Skin of body (tissue), 2 donors: ENCODE measurements around the gene UBE2E1. TPM values are rescaled to one million over a fixed set of nuclear protein-coding genes. Genes with fewer than 3 reads are reported as not detected.

Experiments
- DNase-seq: peaks from one replicate; lab custom pipeline; 2025; lab: John Stamatoyannopoulos, UW
- total RNA-seq: library from RNA; depleted of rRNA; stranded (reverse); fragments of >200 nt; gene quantifications from one replicate; pipeline ENCODE4 v1.2.3, GENCODE V29; 2014

UBE2E1 gene
- total RNA-seq, 1 donor from 2014 or later = 74.1 TPM

GRCh38 chr3:23820888-23821287 is 15.1 kb downstream of the UBE2E1 start:
- no peak for DNase-seq

GRCh38 chr3:23821858-23822257 is 16.1 kb downstream of the UBE2E1 start:
- DNase-seq = no peak

- DNase-seq = no peak
These were observed 16.8 kb downstream of the UBE2E1 start for GRCh38 chr3:23822559-23822958.

- DNase-seq = no peak
These were observed 17.9 kb downstream of the UBE2E1 start for GRCh38 chr3:23823620-23824019.

- DNase-seq = no peak
These were observed 19.1 kb downstream of the UBE2E1 start for GRCh38 chr3:23824699-23825444.

GRCh38 chr3:23825802-23826201 is 20.0 kb downstream of the UBE2E1 start:
- DNase-seq = no peak

- no peak for DNase-seq
These were observed 20.8 kb downstream of the UBE2E1 start for GRCh38 chr3:23826382-23827064.

- DNase-seq = no peak
These were observed 23.6 kb downstream of the UBE2E1 start for GRCh38 chr3:23829242-23829934.

GRCh38 chr3:23830869-23831484 is 25.2 kb downstream of the UBE2E1 start:
- DNase-seq = no peak

- DNase-seq = no peak
These were observed 26.0 kb downstream of the UBE2E1 start for GRCh38 chr3:23831517-23832394.

GRCh38 chr3:23832523-23832922 is 26.8 kb downstream of the UBE2E1 start:
- DNase-seq = no peak

GRCh38 chr3:23834082-23834870 is 28.5 kb downstream of the UBE2E1 start:
- DNase-seq = no peak

GRCh38 chr3:23835087-23835486 is 29.3 kb downstream of the UBE2E1 start:
- no peak for DNase-seq

- DNase-seq = no peak
These were observed 30.0 kb downstream of the UBE2E1 start for GRCh38 chr3:23835802-23836201.

- no peak for DNase-seq
These were observed 30.9 kb downstream of the UBE2E1 start for GRCh38 chr3:23836536-23837230.

GRCh38 chr3:23837286-23837685 is 31.5 kb downstream of the UBE2E1 start:
- DNase-seq = no peak

GRCh38 chr3:23837691-23838090 is 31.9 kb downstream of the UBE2E1 start:
- DNase-seq = no peak

- DNase-seq = no peak
These were observed 34.8 kb downstream of the UBE2E1 start for GRCh38 chr3:23840521-23840920.

GRCh38 chr3:23843869-23844268 is 38.1 kb downstream of the UBE2E1 start:
- no peak for DNase-seq
